HS-27A (cell line): Measurements from ENCODE around the gene ADGRD1.

Experiments
- DNase-seq: peaks from one replicate; pipeline ENCODE4 v3.0.0-alpha.2; 2012; ENCODE audit warnings: low read depth, missing footprints

ADGRD1 gene

DNA sequence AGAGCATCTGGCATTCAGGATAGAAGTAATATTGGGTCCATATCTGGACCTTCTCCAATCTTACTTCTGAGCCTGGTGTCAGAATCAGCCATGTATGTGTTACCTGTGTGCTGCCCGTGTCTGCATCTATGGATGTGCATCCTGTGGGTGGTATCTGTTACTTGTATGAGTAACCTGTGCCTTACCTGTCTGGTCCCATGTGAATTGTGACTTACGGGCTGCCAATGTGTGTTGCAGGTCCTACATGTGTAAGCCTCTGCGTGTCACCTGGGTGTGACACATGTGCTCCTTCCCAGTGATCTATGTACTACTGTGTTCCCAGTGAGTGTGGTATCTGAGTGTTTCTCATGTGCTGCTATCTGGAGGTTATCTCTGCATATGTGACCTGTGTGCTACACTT lies 208.4 kb downstream of the ADGRD1 start:
- no peak for DNase-seq

DNA sequence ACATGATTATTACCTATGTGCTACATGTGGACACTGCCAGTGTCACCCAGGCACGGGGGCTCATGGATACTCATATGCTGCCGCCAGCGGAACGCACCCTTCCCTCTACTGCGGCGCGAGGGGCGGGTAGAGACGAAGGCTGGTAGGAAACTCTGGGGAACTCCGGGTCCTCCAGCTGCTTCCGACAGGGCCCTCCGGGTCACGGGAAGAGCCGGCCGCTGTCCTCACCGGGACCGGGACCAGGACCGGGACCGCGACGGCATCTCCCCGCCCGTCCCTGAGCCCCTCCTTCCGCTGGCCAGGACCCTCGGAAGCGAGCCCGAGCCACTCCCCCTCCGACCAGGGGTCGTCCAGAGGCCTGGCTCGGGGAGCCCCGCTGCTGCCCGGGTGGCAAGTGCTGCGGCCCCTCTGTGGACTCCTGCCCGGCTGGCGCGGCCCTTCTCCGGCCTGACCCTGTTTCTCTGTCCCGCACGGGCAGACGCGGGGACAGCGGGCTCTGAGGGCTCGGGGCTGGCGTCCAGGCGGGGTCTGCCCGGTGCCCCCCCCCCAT lies 209.6 kb downstream of the ADGRD1 start:
- DNase-seq, result no peak

- DNase-seq, result no peak
Observed at GRCh38 chr12:131164096-131164872, 210.6 kb downstream of the ADGRD1 start.

- no peak for DNase-seq
Observed at GRCh38 chr12:131166717-131167116, 213.0 kb downstream of the ADGRD1 start.

DNA sequence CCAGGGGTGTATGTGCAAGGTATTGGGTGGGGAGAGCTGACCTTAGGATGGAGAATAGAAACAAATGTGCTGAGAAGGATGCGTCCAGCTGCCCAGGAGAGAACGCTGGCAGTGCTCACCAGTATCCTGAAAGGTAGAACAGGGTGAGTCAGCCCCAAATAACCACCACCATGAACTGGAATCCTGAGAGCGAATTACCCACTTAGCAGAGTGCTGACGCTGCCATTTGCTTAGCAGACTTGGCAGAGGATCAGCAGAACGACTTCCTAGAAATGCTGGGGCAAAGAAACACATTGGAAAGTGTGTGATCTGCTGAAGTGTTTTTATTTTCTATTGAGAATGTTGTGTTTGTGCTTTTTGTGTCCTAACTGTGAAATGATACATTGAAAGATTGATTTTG lies 213.6 kb downstream of the ADGRD1 start:
- no peak for DNase-seq

- DNase-seq, result no peak
Observed at GRCh38 chr12:131171029-131171428, 217.3 kb downstream of the ADGRD1 start.

GRCh38 chr12:131174901-131175300 lies 221.2 kb downstream of the ADGRD1 start:
- DNase-seq, result no peak

DNA sequence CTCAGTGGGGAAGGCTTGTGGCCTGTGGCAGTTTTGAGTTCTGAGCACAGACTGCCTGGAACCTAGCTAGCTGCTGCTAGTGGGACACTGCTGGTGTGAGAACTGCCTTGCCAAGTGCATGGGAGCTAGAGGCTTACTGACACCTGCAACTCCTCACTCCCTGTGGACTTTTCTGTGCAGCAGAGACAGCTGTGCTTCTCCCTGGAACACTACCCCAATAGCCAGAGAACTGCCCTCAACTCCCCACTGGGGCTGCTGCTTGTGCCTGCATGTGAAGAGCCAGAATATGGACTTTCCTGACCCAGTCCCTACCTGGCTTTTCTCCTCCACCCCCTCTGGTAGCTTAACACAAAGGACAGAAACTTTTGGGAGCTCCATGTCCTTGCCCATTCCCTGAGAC lies 222.6 kb downstream of the ADGRD1 start:
- DNase-seq, result no peak

GRCh38 chr12:131176926-131177325 lies 223.2 kb downstream of the ADGRD1 start:
- DNase-seq, result no peak

DNA sequence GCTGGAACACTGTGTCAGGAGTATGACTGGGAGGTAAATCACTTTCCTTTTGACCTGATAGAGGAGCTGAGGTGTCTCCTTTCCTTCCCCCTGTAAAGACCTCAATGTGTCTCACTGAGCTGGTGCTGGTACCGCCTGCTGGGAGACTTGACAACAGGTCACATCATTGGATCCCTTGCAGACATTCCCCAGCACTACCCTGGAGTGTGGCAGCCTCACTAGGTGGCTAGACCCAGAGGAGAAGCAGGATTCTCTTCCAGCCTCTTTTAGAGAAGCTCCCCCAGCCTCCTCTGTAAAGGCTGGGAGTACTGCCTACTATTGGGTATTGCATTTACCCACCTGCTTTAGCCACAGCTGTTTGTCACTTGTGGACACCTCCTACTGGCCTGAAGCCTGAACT lies 223.9 kb downstream of the ADGRD1 start:
- DNase-seq, result no peak

- no peak for DNase-seq
Observed at GRCh38 chr12:131187602-131188001, 233.9 kb downstream of the ADGRD1 start.

- no peak for DNase-seq
Observed at GRCh38 chr12:131188131-131189050, 234.7 kb downstream of the ADGRD1 start.

DNA sequence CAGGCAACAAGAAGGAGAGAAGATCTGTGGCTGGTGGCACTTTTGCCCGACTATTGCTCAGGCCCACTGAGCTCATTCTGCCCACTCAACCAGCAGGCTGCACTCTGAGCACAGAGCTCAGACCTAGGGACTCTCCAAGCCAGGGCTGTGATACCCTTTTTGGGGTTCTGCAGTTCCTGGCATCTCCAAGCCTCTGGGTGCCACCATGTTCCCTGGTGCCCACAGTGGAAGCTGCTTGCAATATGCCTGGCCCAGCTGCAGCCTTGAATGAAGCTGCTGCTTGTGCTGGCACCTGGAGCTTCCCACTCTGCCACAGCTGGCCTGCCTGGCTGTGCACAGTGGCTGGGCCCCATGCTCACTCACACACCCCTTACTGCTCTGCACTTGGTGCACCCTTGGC lies 236.1 kb downstream of the ADGRD1 start:
- no peak for DNase-seq

GRCh38 chr12:131190965-131191364 lies 237.3 kb downstream of the ADGRD1 start:
- DNase-seq, result no peak
